GM21717 (cell line): ENCODE measurements around the gene RNF224.

ENCODE experiments used
- ATAC-seq: cut with Tn5 transposase; IDR thresholded peaks from one replicate; pipeline ENCODE4 v1.9.1; 2021; ENCODE audit warnings: mild to moderate bottlenecking, moderate library complexity; ENCODE audit not compliant: unreplicated experiment

RNF224 gene

DNA sequence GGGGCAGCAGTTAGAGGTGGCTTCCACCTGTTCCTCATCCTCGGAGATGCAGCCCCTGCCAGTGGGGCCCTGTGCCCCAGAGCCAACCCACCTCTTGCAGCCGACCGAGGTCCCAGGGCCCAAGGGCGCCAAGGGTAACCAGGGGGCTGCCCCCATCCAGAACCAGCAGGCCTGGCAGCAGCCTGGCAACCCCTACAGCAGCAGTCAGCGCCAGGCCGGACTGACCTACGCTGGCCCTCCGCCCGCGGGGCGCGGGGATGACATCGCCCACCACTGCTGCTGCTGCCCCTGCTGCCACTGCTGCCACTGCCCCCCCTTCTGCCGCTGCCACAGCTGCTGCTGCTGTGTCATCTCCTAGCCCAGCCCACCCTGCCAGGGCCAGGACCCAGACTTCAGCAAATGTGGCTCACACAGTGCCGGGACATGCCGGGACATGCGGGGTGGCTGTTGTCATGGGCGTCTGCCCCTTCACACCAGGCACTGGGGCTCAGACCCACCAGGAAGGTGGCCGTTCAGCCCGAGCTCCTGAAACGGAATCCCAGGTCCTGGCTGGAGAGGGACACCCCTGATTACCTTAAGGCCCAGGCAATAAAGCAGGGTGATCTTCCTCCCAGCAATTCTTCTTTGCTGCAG lies 1.5 kb upstream of the RNF224 start:
- ATAC-seq = no peak

DNA sequence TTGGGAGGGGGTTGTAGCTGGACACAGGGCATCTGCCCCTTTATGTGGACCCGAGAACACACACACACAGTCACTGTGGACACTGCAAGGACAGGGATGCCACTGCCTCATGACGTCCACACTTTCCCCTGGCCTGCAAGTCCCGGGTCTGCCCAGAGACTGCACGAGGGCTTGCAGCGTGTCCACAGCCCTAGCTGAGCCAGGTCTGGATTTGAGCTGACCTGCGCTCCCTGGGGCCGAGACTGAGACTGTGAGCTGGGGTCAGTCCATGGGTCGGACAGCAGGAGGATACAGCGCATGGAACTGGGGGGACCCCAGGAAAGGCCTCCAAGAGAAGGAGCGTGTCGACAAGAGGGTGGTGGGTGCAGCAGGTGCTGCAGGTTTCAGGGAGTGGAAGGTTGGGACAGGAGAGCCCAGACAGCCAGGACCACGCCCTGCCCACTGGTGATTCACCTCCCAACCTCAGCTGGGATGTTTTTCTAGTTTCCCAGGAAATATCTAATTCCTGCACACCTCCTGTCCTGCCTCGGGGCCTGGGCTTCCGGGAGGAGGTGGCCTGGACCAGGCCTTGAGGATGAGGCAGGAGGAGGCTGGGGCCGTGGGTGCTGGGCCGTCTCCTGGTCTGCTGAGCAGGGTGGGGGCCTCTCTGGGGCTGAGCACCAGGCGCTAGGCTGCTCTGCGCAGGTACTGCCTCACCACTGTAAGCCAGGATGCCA lies 806 bp upstream of the RNF224 start:
- ATAC-seq = no peak

DNA sequence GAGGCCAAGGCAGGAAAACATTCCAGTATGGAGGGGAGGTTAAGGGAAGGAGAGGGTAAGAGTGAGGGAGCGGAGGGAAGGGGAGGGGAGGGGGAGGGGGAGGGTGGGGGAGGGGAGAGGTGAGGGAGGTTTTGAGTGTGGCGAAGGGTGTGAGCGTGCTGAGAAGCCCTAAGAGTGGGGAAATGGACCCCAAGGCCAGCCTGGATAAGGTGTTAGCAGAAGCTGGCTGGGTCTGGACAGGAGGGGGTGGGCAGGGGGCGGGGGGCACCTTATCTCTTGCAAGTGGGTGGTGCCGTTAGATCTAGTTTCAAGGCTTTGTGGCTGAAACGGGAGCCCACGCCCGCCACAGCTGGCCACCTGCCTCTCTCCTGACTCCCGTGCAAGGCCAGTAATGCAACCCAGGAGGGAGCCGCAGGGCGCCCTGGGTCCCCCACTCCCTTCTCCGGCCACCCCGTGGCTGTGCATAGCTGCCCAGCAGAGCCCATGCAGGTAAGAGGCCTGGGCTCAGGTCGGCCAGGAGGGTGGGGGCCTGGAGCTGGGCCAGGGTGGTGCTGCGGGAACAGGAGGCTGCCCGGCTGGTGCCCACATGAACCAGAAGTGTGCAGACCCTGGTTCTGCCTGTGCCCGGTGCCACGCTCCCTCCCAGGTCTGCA lies 677 bp downstream of the RNF224 start:
- ATAC-seq = no peak

DNA sequence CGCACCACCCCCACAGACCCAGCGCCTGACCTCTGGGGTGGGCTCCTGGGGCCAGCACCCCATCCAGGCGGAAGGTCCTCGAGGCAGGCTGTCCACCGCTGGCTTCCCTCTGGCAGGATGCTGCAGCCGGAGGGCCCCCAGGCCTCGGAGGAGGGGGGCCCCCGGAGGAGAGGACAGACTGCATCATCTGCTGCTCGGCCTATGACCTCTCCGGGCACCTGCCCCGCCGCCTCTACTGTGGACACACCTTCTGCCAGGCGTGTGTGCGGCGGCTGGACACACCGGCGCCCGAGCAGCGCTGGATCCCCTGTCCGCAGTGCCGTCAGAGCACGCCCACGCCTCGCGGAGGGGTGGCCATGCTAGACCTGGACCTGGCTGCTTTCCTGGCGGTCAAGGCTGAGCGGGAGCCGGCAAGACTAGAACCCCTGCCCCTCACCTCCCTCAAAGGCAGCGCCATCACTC lies 1.2 kb downstream of the RNF224 start:
- ATAC-seq = no peak

DNA sequence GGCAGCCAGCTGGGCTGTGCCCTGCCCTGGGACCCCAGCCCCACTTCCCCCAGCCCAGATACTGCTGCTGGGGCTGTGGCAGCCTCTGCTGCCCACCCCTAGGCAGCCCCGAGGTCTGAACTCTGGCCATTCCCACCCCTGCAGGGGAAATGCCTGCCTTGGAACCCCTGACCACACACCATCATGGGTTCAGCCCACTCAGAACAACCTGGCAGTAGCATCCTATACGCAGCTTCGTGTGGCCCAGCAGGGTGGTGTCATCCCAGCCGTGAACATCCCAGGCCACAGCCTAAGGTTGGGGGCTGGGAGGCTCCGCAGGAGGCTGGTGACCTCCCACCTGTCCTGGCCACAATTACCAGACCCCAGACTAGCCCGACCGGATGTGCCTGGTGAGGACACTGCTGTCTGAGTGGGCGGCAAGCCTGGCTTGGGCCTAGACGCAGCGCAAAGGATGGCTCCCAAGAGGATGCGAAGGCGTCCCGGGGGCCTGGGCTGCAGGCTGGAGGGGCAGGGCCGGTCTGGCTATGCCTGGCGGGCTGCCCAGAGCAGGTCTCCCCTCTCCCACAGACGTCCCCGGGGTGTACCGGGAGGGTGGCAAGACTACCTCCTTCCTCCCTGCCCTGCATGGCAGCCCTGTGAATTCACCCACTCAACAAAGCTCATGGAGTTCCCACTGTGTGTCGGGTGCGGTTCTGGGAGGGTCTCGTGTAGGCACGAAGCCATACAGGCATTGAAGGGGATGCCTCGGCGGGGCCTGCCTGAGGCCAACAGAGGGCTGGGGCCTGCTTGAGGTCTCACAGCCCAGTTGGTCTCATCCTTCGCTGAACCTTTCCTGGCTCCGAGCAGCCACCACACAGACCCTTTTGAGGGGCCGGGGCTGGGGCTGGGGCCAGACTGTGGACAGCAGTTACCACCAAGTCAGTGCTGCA lies 1.9 kb downstream of the RNF224 start:
- no peak for ATAC-seq

DNA sequence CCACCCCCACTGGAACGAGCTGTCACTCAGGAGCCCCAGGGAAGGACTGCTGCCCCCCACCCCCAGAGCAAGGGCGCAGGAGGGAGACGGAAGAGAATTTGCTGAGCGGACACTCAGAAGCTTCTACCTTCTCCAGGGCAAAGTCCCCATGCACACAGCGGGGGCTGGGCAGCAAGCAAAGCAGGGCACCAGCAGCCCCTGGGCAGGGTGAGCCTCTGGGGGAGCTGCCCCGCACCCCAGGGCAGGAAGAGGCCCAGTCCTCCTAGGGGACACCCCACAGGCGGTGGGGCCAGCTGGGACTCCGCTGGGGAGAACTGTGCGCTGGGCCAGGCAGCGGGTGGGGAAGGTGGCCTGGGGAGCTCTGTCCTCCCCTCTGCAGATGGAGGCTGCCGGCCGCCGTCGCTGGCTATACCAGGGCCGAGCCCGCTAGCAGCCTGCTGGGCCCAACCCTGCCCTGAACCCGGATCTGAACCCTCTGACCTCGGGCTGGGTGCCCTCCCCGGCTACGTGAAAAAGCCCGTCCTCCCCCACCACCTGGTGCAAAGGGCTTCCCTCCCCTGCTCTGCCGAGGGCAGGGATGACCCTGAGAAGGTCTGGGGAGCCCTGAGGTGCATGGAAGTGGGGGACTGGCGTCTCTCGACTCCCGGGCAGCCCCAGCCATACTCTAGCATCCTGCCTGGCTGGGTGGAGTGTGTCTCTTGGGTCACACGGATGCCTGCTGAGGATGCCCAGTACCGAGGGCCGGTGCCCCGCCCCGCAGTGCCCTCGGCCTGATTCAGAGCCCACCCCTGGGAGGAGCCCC lies 2.8 kb downstream of the RNF224 start:
- no peak for ATAC-seq

DNA sequence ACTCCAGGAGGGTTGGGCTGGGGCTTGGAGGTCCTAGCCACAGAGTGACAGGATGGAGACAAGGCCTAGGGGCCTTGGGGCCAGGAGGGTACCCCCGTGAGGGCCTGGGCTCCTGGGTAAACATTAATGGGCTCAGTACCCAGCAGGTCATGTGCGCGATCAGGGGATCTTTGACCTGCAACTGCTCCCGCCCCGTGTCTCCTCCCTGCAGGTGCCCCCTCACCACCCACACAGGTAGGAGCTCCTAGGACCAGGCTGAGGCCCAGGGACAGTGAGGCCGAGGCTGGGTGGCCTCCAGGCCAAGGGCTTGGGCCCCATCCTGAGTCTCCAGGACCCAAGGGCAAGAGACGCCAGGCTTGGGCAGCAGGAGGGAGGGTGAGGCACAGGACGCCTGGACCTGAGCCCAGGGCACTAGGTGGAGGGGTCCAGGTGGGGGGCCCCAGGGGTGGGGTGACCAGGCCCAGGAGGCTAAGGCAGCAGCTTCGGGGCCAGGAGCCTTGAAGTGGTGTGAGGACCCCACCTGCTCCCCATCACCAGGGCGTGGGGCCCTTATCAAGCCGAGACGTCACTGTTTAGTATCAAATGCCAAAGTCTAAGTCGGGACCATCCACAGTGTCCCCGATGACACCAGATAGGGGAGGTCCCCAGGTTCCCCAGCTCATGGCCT lies 3.5 kb downstream of the RNF224 start, which contains the start of gene SLC34A3:
Gene SLC34A3 (plus strand): TSS at position 197 of the 667 bp plus-strand sequence. CDS start 802 bp downstream, outside the sequence.
- ATAC-seq = no peak

DNA sequence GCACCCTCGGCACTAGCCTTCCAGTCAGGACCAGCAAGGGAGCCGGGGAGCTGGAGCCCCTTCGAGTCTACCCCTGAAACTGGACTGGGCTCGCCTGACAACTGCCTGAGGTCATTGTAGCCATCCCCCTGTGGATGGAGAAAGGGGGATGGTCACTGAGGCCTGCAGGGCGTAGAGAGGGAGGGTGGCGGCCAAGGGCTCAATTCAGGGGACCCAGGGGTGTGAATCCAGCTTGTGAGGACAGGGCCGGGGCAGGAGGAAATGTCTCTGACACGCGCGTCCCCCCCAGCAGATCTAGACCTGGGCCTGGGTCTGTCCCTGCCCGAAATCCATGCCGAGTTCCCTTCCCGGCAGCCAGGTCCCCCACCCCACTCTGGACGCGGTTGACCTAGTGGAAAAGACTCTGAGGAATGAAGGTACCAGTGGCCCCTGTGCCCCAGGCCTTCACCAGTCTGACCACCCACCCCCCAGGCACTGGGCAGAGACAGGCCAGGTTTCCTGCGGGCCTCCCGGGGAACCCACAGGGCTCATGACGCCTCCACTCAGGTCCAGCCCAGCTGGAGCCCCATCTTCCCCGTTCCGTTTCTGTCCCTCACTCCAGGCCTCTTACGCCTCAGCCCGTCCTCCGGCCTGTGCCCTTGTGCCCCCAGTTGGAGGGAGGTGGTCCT lies 4.2 kb downstream of the RNF224 start:
- ATAC-seq = no peak

DNA sequence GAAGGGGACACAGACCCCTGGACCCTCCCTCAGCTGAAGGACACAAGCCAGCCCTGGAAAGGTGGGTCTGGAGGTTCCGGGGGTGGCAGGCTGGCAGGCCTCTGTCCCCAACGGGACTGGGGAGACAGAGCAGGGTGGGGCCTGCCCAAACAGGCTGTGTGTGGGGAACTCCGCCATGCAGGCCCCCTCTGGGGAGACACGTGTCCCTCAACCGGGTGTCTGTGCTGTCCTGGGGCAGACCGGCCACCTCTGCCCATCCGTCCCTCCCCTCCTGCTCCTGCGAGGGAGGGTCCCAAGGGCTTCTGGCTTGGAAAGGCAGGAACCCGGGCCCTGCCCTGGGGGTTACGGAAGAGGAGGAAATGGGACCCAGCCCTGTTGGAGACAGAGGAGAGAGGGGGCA lies 4.8 kb downstream of the RNF224 start:
- ATAC-seq = no peak

DNA sequence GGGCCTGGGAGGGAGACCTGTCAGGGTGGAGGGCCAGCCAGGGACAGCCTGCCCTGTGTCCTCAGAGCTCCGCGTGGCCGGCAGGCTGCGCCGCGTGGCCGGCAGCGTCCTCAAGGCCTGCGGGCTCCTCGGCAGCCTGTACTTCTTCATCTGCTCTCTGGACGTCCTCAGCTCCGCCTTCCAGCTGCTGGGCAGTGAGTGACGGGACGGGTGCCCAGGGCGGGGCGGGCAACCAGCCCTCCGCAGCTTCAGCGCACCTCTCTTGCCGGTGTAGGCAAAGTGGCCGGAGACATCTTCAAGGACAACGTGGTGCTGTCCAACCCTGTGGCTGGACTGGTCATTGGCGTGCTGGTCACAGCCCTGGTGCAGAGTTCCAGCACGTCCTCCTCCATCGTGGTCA lies 5.2 kb downstream of the RNF224 start:
- ATAC-seq = no peak

DNA sequence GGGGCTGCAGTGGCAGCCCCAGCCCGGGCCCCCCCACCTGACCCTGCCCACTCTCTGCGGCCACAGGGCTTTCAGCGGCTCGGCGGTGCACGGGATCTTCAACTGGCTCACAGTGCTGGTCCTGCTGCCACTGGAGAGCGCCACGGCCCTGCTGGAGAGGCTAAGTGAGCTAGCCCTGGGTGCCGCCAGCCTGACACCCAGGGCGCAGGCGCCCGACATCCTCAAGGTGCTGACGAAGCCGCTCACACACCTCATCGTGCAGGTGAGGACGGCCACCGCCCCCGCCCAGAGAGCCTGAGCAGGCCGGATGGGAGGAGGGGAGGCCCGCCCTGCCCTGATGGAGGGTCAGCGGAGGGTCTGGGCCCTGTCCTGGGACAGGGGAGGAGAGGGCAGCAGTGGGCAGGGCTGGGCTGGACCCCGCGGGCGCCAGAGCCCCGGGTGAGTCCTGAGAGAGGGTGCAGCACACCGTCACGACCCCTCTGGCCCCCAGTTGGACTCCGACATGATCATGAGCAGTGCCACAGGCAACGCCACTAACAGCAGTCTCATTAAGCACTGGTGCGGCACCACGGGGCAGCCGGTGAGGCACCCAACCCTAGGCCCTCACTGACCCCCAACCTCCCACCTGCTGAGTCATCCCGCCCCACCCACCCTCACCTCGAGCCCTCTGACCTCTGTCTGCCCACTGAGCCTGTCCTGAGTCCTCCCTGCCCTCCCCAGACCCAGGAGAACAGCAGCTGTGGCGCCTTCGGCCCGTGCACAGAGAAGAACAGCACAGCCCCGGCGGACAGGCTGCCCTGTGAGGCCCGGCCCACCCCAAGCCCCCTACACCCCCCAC lies 6.1 kb downstream of the RNF224 start:
- ATAC-seq = no peak

DNA sequence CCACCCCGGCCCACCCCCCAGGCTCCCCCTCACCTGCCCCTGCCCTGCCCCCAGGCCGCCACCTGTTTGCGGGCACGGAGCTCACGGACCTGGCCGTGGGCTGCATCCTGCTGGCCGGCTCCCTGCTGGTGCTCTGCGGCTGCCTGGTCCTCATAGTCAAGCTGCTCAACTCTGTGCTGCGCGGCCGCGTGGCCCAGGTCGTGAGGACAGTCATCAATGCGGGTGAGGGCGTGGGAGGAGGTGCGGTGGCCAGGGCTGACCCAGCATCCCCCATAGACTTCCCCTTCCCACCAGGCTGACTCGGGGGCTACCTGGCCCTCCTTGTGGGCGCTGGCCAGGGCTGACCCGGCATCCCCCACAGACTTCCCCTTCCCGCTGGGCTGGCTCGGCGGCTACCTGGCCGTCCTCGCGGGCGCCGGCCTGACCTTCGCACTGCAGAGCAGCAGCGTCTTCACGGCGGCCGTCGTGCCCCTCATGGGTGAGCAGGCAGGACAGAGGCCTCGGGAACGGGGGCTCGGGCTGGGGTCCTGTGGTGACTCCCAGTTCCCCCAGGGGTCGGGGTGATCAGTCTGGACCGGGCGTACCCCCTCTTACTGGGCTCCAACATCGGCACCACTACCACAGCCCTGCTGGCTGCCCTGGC lies 6.9 kb downstream of the RNF224 start:
- ATAC-seq = no peak

DNA sequence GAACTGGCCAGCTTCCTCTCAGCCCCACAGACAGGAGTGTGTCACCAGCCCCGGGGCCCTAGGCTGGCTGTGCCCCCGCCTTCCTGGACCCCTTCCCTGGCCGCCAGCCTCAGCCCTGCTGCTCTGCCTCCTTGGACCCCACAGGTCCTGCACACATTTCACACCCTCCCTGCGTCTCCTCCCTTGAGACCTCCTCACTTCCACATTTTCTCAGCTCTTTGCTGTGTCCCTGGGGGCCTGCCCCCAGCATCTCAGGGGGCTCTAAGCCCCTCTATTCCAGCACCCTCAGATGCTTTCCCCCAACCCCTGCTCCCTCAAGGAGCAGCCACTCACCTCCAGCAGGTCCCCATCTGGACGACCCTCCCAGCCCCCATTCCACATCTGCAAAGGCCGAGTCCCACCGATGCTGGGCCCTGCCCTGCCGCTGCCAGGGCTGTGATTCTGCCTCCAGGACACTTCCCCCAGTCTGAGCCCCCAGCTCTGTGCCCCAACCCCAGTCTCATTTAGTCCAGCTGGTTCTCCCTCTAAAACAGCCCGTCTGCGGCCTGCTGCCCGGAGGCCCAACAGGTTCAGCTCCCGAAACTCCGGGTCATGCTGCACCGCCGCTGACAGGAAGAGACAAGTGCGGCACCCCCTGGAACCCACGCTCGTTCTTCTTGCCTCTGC lies 7.6 kb downstream of the RNF224 start:
- ATAC-seq = no peak

DNA sequence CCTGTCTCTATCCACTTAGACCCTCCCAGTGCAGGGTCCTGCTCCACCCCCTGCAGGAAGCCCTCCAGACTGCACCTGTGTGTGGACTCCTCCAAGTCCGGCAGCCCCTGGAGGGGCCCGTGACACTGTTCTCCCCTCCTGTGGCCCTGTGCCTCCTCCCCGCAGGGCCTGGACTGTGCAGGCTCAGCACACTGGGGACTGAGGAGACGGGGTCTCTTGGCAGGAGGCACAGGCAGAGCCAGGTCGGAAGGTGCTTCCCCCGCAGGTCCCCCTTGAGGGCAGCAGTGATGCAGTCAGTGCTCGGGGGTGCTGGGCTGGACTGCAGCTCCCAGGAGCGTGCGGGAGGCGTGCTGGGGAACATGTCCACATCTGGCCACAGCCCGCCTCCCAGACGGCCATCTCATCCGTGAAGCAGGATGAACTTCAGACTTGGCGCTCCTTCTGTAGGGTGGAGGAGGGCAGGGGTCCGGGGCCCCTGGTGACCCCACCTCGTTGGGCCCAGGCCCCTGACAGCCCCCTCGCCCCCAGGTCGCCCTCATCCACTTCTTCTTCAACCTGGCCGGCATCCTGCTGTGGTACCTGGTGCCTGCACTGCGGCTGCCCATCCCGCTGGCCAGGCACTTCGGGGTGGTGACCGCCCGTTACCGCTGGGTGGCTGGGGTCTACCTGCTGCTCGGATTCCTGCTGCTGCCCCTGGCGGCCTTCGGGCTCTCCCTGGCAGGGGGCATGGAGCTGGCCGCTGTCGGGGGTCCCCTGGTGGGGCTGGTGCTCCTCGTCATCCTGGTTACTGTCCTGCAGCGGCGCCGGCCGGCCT lies 8.3 kb downstream of the RNF224 start:
- no peak for ATAC-seq

DNA sequence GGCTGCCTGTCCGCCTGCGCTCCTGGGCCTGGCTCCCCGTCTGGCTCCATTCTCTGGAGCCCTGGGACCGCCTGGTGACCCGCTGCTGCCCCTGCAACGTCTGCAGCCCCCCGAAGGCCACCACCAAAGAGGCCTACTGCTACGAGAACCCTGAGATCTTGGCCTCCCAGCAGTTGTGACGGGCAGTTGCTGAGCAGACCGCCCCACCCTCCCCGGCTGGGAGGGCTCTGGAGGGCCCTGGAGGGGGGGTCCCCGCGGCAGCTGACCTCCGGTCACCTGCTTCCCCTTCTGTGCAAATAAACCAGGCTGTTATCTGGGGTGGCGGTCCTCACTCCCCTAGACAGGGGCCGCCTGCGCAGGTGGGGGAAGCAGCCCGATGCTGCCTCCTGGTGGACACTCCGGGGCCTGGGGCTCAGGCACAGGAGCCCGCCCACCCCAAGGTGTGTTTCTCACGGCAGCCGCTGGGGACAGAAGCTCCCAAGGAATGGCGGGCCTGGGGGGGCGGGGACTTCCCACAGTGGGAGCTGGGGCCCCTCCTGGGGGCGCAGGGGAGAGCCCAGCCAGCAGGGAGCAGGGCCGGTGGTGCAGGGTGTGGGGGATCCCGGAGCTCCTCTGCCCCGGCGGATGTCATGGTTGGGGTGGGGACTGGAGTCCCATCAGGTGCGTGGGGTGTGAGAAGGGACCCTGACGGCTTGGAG lies 9.1 kb downstream of the RNF224 start:
- no peak for ATAC-seq

DNA sequence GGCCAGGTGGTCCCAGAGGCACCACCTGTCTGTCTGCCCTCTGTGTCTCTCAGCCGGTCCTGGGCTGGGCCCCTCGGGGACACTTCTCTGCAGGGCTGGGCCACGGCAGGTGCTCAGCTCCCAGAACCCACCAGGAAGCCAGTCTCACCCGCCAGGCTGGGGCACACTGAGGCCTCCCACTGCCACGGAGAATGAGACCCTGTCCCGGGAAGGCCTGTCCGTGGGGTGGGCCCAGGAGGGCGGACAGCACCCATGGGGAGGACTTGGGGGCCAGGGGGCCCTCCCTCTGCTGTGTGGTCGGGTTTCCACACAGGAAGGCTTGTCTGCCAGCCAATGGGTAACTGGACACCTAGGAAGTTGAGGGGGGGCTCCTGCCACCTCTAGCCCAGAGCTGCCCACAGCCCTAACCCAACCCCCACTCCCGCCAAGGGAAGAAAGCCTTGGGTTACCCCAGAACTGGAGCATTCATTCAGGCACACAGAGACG lies 9.7 kb downstream of the RNF224 start:
- no peak for ATAC-seq
